ENCODE measurements around the gene TMSB4Y. TPM values are rescaled to one million over a fixed set of nuclear protein-coding genes. Genes with fewer than 3 reads are reported as not detected.

Gene TMSB4Y
- 1 to 10 TPM in 2 of 4 donors, not detected in 2; 1.2 to 2.9 TPM for total RNA-seq

DNA sequence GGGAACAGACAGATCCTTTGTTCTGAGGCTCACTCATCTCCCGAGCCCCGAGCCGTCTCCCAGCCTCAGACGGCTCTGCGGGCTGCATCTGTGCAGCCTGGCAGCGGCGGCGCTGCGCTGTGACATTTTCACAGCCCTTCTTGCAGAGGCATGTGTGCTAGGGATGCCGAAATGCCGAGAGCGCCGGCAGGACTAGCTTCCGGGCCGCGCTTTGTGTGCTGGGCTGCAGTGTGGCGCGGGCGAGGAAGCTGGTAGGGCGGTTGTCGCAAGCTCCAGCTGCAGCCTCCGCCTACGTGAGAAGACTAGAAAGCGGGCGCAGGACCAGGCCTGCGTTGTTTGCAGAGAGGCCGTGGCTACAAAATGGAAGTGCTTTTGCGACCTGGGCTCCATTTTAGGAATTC lies at the start of gene TMSB4Y:
Gene TMSB4Y, plus strand, starts transcription at position 332 of the 401 bp plus-strand sequence.
- Histone ChIP-seq H3K4me1 (peaks cover 0 to 15% (median 4%) of the 10 kb centered on the region in 4 donors), H3K9me3 (no peaks in the 10 kb centered on the region), H3K27ac (replicated peaks in 1 of 4) (peak within 1 kb of the TSS in 2 of 4 donors; percentile 85 to 88), H3K4me3 (peak within 1 kb of the TSS in 2 of 4 donors; percentile 52 to 59), H3K36me3 (no peaks in the 10 kb centered on the region), H3K27me3 (no peaks in the 10 kb centered on the region)
- no CpG with 5 or more reads among the region's 28 CpGs for WGBS
- peak; percentile 91 for DNase-seq (ENCODE audit: extremely low spot score)
- intact Hi-C loops (cut with DNase I) = no loop called here
- TF ChIP-seq POLR2AphosphoS5 (IDR thresholded peaks at IDR 0.05) = no peak
- no peak for TF ChIP-seq EP300 (IDR thresholded peaks at IDR 0.05)
- TF ChIP-seq POLR2A (IDR thresholded peaks at IDR 0.05; ENCODE audit: low read depth) = no peak
- TF ChIP-seq, protein P1, sequence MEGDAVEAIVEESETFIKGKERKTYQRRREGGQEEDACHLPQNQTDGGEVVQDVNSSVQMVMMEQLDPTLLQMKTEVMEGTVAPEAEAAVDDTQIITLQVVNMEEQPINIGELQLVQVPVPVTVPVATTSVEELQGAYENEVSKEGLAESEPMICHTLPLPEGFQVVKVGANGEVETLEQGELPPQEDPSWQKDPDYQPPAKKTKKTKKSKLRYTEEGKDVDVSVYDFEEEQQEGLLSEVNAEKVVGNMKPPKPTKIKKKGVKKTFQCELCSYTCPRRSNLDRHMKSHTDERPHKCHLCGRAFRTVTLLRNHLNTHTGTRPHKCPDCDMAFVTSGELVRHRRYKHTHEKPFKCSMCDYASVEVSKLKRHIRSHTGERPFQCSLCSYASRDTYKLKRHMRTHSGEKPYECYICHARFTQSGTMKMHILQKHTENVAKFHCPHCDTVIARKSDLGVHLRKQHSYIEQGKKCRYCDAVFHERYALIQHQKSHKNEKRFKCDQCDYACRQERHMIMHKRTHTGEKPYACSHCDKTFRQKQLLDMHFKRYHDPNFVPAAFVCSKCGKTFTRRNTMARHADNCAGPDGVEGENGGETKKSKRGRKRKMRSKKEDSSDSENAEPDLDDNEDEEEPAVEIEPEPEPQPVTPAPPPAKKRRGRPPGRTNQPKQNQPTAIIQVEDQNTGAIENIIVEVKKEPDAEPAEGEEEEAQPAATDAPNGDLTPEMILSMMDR (IDR thresholded peaks at IDR 0.05) = no peak

DNA sequence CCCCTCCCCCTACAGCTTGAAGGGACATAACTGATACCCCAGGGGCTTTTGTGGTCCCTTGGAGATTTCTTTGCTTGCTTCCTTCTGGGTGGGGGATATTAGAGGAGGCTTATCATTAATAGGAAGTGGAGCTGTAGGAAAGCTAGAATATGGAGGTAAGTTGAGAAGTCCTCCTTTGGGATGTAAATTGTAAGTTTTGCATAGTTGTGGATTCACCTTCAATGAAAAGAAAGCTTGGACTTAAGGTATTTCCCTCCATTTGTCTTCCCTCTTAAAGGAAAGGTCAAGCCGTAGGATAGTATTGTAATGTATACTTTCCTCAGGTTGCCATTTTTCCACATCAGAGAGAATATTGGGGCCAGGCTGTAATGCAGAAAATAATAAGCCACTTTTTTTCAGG lies 39.5 kb upstream of the TMSB4Y start:
- H3K9me3 ChIP-seq = no peaks in the 10 kb centered on the region
- H3K36me3 ChIP-seq = no peaks in the 10 kb centered on the region
- DNase-seq (ENCODE audit: extremely low spot score) = no peak
- H3K27ac ChIP-seq (replicated peaks in 1 of 4) = no peak overlapping the region
- intact Hi-C loops (cut with DNase I) = no loop called here
- no peak overlapping the region for H3K4me3 ChIP-seq
- no peaks in the 10 kb centered on the region for H3K27me3 ChIP-seq
- H3K4me1 ChIP-seq = no peaks in the 10 kb centered on the region
- TF ChIP-seq EP300 (IDR thresholded peaks at IDR 0.05) (no peak), POLR2AphosphoS5 (IDR thresholded peaks at IDR 0.05) (no peak), POLR2A (IDR thresholded peaks at IDR 0.05; ENCODE audit: low read depth) (no peak)
- TF ChIP-seq, protein P1 (IDR thresholded peaks at IDR 0.05) = no peak
- no CpG with 5 or more reads among the region's 1 CpG for WGBS

DNA sequence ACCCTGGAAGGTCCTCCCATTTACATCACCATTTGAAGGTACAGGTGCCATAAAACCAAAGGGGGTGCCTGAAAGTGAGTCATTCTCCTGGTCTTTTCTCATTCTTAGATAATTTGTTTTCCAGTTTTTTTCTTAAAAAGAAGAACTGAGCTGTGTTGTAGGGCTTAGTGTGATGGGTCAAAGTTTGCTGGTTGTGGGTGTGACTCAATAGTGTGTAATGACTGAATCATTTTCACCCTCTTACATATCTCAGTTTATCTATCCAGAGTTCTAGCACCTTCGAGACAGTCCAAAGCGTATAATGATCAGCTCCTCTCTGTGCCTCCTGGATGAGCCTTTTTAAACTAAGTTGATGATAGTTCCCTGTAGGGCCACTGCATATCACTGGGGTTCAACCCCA lies 32.6 kb upstream of the TMSB4Y start:
- intact Hi-C loops (cut with DNase I) = no loop called here
- Histone ChIP-seq H3K36me3 (no peaks in the 10 kb centered on the region), H3K9me3 (peaks cover 0 to 6% (median 0%) of the 10 kb centered on the region in 4 donors), H3K27ac (replicated peaks in 1 of 4) (no peak overlapping the region), H3K4me1 (no peaks in the 10 kb centered on the region), H3K4me3 (no peak overlapping the region), H3K27me3 (no peaks in the 10 kb centered on the region)
- WGBS = no CpG with 5 or more reads among the region's 2 CpGs
- no peak for TF ChIP-seq POLR2A (IDR thresholded peaks at IDR 0.05; ENCODE audit: low read depth)
- TF ChIP-seq EP300 (IDR thresholded peaks at IDR 0.05) = no peak
- TF ChIP-seq, protein P1 (IDR thresholded peaks at IDR 0.05) = no peak
- TF ChIP-seq POLR2AphosphoS5 (IDR thresholded peaks at IDR 0.05) = no peak
- no peak for DNase-seq (ENCODE audit: extremely low spot score)

DNA sequence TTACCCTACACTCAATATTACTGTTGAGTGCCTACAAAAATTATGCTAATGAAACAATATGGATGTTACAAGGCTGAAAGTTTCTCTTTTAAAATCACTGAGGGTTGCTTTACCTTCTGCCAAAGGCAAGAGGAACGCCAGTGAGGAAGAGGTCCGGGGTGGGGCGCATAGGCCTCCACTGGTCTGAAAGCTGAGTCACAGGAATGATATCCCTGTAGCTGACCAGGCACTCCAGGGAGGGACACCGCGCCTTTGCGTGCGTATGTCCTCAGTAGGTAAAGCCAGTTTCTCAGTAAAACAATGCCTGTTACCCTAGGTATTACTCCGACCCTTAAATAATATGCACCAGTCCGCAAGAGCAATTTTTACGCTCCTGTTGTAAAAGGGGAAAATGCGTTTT lies 1.4 kb upstream of the TMSB4Y start:
- no peaks in the 10 kb centered on the region for H3K9me3 ChIP-seq
- no CpG with 5 or more reads among the region's 11 CpGs for WGBS
- no peaks in the 10 kb centered on the region for H3K27me3 ChIP-seq
- no peak for DNase-seq (ENCODE audit: extremely low spot score)
- no peak overlapping the region for H3K4me3 ChIP-seq
- no peak for TF ChIP-seq POLR2AphosphoS5 (IDR thresholded peaks at IDR 0.05)
- no peak for TF ChIP-seq EP300 (IDR thresholded peaks at IDR 0.05)
- TF ChIP-seq POLR2A (IDR thresholded peaks at IDR 0.05; ENCODE audit: low read depth) = no peak
- TF ChIP-seq, protein P1 (IDR thresholded peaks at IDR 0.05) = no peak
- no peak overlapping the region for H3K27ac ChIP-seq (replicated peaks in 1 of 4)
- H3K36me3 ChIP-seq = no peaks in the 10 kb centered on the region
- intact Hi-C loops (cut with DNase I) = no loop called here
- peaks cover 0 to 15% (median 4%) of the 10 kb centered on the region in 4 donors for H3K4me1 ChIP-seq
